Measurements from ENCODE around the gene TMEM108. TPM values are rescaled to one million over a fixed set of nuclear protein-coding genes. Genes with fewer than 3 reads are reported as not detected.

Gene TMEM108
- polyA plus RNA-seq, 1 of the 3 experiments (the other 2 are of a cell fraction): 8.6 TPM

DNA sequence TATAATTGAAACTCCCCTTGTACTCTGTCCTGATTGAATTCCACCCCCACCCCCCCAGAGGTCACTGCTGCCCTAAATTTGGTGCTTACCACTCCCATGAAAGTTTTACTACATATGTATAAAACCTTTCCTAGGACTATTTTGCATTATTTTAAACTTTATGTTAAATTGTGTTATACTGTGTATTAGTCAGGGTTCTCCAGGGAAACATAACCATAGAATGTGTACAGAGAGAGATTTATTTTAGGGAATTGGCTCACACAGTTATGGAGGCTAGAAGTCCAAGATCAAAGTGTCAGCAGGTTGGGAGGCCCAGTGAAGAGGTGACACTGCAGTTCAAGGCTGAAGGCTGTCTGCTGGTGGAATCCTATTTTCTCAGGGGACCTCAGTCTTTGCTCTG is 390.9 kb downstream of the TMEM108 start:
- no peak for TF ChIP-seq YY1 (IDR thresholded peaks at IDR 0.05; ENCODE audit: low read depth)
- TF ChIP-seq RXRA (IDR thresholded peaks at IDR 0.05; ENCODE audit: borderline replicate concordance, low read depth): no peak
- TF ChIP-seq TEAD4 (IDR thresholded peaks at IDR 0.05; ENCODE audit: borderline replicate concordance, insufficient read depth): no peak
- TF ChIP-seq, protein P1, sequence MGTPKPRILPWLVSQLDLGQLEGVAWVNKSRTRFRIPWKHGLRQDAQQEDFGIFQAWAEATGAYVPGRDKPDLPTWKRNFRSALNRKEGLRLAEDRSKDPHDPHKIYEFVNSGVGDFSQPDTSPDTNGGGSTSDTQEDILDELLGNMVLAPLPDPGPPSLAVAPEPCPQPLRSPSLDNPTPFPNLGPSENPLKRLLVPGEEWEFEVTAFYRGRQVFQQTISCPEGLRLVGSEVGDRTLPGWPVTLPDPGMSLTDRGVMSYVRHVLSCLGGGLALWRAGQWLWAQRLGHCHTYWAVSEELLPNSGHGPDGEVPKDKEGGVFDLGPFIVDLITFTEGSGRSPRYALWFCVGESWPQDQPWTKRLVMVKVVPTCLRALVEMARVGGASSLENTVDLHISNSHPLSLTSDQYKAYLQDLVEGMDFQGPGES (IDR thresholded peaks at IDR 0.05; ENCODE audit: low read depth, low read length): no peak
- no peak for TF ChIP-seq EP300 (IDR thresholded peaks at IDR 0.05; ENCODE audit: borderline replicate concordance in 1 of 2, low read depth in 1 of 2, low read length in 1 of 2)
- TF ChIP-seq SMC3 (IDR thresholded peaks at IDR 0.05; ENCODE audit: low read depth, low read length): no peak
- no peak for TF ChIP-seq FOSL2 (IDR thresholded peaks at IDR 0.05; ENCODE audit: borderline replicate concordance, low read depth)
- Histone ChIP-seq H3K9me3 (no peaks in the 10 kb centered on the region), H3K36me3 (replicated peaks in 1 of 2; ENCODE audit: control insufficient read depth in 1 of 2, insufficient read depth in 2 of 2, low read length in 1 of 2) (no peaks in the 10 kb centered on the region), H3K27me3 (ENCODE audit: insufficient read depth) (no peaks in the 10 kb centered on the region), H3K27ac (ENCODE audit: low read depth in 2 of 2, low read length in 1 of 2) (no peak overlapping the region), H3K79me2 (ENCODE audit: insufficient read depth) (no peaks in the 10 kb centered on the region), H3K4me1 (ENCODE audit: control insufficient read depth in 1 of 2, insufficient read depth in 2 of 2, low read depth in 1 of 2, low read length in 1 of 2) (peaks cover 3 to 12% of the 10 kb centered on the region in 2 experiments; a peak in 2 of 4 replicates), H3K9ac (no peak overlapping the region), H4K20me1 (ENCODE audit: insufficient read depth) (no peaks in the 10 kb centered on the region), H3F3A (replicated peaks; ENCODE audit: insufficient read depth) (no peaks in the 10 kb centered on the region), H2AFZ (ENCODE audit: low read depth) (no peak overlapping the region), H3K9me2 (no peaks in the 10 kb centered on the region), H3K4me2 (no peak overlapping the region), H3K4me3 (ENCODE audit: low read depth in 2 of 2, low read length in 1 of 2) (no peak overlapping the region)
- POLR2A ChIA-PET: no interaction called here
- no peak for DNase-seq
- CTCF ChIA-PET: no interaction called here

- H3K79me2 ChIP-seq (ENCODE audit: insufficient read depth): no peaks in the 10 kb centered on the region
- CTCF ChIA-PET: interaction anchor here (2.1 to 3.8 kb wide), 3 partner anchors 16 to 708 kb away, joined by 5 to 20 read pairs (median 10); no protein-coding TSS in a partner anchor
- H3K4me1 ChIP-seq (ENCODE audit: control insufficient read depth in 1 of 2, insufficient read depth in 2 of 2, low read depth in 1 of 2, low read length in 1 of 2): no peaks in the 10 kb centered on the region; a peak in 1 of 4 replicates
- no peak overlapping the region for H3K27ac ChIP-seq (ENCODE audit: low read depth in 2 of 2, low read length in 1 of 2)
- no peaks in the 10 kb centered on the region for H3K9me3 ChIP-seq
- H3K9me2 ChIP-seq: no peaks in the 10 kb centered on the region
- H4K20me1 ChIP-seq (ENCODE audit: insufficient read depth): no peaks in the 10 kb centered on the region
- H3K36me3 ChIP-seq (replicated peaks in 1 of 2; ENCODE audit: control insufficient read depth in 1 of 2, insufficient read depth in 2 of 2, low read length in 1 of 2): no peaks in the 10 kb centered on the region
- WGBS (ENCODE audit: low lambda C conversion rate): 59% methylated on average over 2 of the region's 2 CpGs
- no peaks in the 10 kb centered on the region for H3K27me3 ChIP-seq (ENCODE audit: insufficient read depth)
- no peak overlapping the region for H3K9ac ChIP-seq
- no peak overlapping the region for H2AFZ ChIP-seq (ENCODE audit: low read depth)
- POLR2A ChIA-PET: no interaction called here
- H3K4me2 ChIP-seq: no peak overlapping the region
- H3K4me3 ChIP-seq (ENCODE audit: low read depth in 2 of 2, low read length in 1 of 2): no peak overlapping the region
- DNase-seq: no peak
- H3F3A ChIP-seq (replicated peaks; ENCODE audit: insufficient read depth): no peaks in the 10 kb centered on the region
- TF ChIP-seq USF2 (IDR thresholded peaks at IDR 0.05; ENCODE audit: borderline replicate concordance, low read depth, low read length) (no peak), EP300 (IDR thresholded peaks at IDR 0.05; ENCODE audit: borderline replicate concordance in 1 of 2, low read depth in 1 of 2, low read length in 1 of 2) (no peak), NRF1 (IDR thresholded peaks at IDR 0.05; ENCODE audit: low read depth, low read length) (no peak), FOXJ3 (CRISPR knock-in tag; IDR thresholded peaks at IDR 0.05) (no peak), SMC3 (IDR thresholded peaks at IDR 0.05; ENCODE audit: low read depth, low read length) (no peak), RFX5 (IDR thresholded peaks at IDR 0.05; ENCODE audit: low read length) (no peak), TEAD4 (IDR thresholded peaks at IDR 0.05; ENCODE audit: borderline replicate concordance, insufficient read depth) (no peak), EZH2phosphoT487 (IDR thresholded peaks at IDR 0.05; ENCODE audit: borderline replicate concordance, low read depth) (no peak), CHD2 (IDR thresholded peaks at IDR 0.05; ENCODE audit: low read length, partially characterized antibody) (no peak), ELF1 (IDR thresholded peaks at IDR 0.05) (no peak), USF1 (IDR thresholded peaks at IDR 0.05; ENCODE audit: borderline replicate concordance, low read depth) (no peak), MEF2A (IDR thresholded peaks at IDR 0.05; ENCODE audit: borderline replicate concordance, low read depth) (no peak)
- TF ChIP-seq, protein P2, sequence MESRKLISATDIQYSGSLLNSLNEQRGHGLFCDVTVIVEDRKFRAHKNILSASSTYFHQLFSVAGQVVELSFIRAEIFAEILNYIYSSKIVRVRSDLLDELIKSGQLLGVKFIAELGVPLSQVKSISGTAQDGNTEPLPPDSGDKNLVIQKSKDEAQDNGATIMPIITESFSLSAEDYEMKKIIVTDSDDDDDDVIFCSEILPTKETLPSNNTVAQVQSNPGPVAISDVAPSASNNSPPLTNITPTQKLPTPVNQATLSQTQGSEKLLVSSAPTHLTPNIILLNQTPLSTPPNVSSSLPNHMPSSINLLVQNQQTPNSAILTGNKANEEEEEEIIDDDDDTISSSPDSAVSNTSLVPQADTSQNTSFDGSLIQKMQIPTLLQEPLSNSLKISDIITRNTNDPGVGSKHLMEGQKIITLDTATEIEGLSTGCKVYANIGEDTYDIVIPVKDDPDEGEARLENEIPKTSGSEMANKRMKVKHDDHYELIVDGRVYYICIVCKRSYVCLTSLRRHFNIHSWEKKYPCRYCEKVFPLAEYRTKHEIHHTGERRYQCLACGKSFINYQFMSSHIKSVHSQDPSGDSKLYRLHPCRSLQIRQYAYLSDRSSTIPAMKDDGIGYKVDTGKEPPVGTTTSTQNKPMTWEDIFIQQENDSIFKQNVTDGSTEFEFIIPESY (IDR thresholded peaks at IDR 0.05; ENCODE audit: borderline replicate concordance, low read depth): no peak
- TF ChIP-seq, protein P3, sequence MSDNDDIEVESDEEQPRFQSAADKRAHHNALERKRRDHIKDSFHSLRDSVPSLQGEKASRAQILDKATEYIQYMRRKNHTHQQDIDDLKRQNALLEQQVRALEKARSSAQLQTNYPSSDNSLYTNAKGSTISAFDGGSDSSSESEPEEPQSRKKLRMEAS (IDR thresholded peaks at IDR 0.05; ENCODE audit: low read depth): no peak
- TF ChIP-seq, protein P1 (IDR thresholded peaks at IDR 0.05; ENCODE audit: low read depth, low read length): no peak
- TF ChIP-seq, protein P4, sequence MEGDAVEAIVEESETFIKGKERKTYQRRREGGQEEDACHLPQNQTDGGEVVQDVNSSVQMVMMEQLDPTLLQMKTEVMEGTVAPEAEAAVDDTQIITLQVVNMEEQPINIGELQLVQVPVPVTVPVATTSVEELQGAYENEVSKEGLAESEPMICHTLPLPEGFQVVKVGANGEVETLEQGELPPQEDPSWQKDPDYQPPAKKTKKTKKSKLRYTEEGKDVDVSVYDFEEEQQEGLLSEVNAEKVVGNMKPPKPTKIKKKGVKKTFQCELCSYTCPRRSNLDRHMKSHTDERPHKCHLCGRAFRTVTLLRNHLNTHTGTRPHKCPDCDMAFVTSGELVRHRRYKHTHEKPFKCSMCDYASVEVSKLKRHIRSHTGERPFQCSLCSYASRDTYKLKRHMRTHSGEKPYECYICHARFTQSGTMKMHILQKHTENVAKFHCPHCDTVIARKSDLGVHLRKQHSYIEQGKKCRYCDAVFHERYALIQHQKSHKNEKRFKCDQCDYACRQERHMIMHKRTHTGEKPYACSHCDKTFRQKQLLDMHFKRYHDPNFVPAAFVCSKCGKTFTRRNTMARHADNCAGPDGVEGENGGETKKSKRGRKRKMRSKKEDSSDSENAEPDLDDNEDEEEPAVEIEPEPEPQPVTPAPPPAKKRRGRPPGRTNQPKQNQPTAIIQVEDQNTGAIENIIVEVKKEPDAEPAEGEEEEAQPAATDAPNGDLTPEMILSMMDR (IDR thresholded peaks at IDR 0.05): no peak
Measured at GRCh38 chr3:133439563-133439962, 401.4 kb downstream of the TMEM108 start.

Data from SK-N-SH (cell line).